SU-DHL-6 (cell line): ENCODE measurements around the gene CLMP.

ENCODE experiments used
- EZH2phosphoT487 ChIP-seq: fragments of 200-600 bp; sonication (generic), shearing (Covaris generic); conservative IDR thresholded peaks from 2 replicates; pipeline ENCODE4 v1.6.1; 2018; ENCODE audit warnings: mild to moderate bottlenecking, antibody characterized with exemption, low read length, moderate library complexity, mixed read lengths
- TF ChIP-seq, protein P1 (sequence below): fragments of 200-600 bp; sonication (generic); IDR thresholded peaks from one replicate; pipeline ENCODE4 v1.5.1; 2017; ENCODE audit warnings: antibody characterized with exemption, mild to moderate bottlenecking, low read length, moderate library complexity; ENCODE audit not compliant: insufficient read depth, poor library complexity, severe bottlenecking

DNA sequence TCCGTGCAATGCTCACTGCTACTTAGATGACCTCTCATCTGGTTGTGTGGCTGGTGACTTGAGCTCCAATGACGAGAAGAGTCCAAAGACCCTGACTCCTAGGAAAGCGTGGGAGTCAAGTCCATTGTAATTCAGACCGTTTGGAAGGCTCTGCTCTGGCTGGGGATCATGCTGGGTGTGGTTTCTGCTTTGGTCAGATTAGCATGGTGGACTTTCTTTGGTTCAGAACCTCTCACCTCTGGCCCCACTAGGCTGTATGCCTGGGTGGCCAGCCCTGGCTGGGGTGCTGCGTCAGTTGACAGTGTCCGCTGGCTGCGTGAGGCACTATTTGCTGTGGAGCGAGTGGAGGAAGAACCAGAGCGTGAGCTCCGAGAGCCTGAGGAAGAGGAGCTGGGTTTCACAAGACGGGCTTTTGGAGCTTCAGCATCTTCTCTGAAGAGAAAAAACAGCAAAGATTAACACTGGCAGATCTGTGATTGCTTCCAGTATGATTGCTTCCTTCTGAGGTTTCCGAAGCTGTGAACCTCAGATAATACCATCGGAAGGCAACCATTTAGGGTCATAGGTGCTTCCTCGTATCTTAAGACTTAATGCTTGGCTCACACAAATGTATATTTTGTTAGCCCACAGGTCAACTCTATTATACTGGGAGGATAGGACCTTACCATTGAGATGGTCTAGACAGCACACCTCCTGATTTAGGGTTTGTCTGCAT lies 121.5 kb downstream of the CLMP start:
- TF ChIP-seq, protein P1, sequence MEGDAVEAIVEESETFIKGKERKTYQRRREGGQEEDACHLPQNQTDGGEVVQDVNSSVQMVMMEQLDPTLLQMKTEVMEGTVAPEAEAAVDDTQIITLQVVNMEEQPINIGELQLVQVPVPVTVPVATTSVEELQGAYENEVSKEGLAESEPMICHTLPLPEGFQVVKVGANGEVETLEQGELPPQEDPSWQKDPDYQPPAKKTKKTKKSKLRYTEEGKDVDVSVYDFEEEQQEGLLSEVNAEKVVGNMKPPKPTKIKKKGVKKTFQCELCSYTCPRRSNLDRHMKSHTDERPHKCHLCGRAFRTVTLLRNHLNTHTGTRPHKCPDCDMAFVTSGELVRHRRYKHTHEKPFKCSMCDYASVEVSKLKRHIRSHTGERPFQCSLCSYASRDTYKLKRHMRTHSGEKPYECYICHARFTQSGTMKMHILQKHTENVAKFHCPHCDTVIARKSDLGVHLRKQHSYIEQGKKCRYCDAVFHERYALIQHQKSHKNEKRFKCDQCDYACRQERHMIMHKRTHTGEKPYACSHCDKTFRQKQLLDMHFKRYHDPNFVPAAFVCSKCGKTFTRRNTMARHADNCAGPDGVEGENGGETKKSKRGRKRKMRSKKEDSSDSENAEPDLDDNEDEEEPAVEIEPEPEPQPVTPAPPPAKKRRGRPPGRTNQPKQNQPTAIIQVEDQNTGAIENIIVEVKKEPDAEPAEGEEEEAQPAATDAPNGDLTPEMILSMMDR: no peak
- no peak for TF ChIP-seq EZH2phosphoT487
